Left lung (tissue), 10 donors: Measurements from ENCODE around the gene PUDP. TPM values are rescaled to one million over a fixed set of nuclear protein-coding genes. Genes with fewer than 3 reads are reported as not detected.

Experiments
- ATAC-seq: fragments of 200-7000 bp; cut with Tn5 transposase; one replicate; pipeline ENCODE4 v1.9.1; 2020; ENCODE audit warnings: moderate library complexity
- DNase-seq, 4 donors: peaks; one replicate each; pipeline ENCODE4 v3.0.0-alpha.2; 2013 to 2020
- H3K27ac ChIP-seq, 2 donors: fragments of 200-600 bp; sonication (generic) in 1 of 2; one replicate each; pipeline versions ENCODE4 v1.5.0 to v1.8.0; 2020 to 2021
- H3K27me3 ChIP-seq, 2 donors: fragments of 200-600 bp; sonication (generic) in 1 of 2; one replicate each; pipeline versions ENCODE4 v1.5.0 to v1.8.0; 2020 to 2021
- H3K36me3 ChIP-seq, 2 donors: fragments of 200-600 bp; sonication (generic) in 1 of 2; one replicate each; pipeline versions ENCODE4 v1.5.0 to v1.8.0; 2020 to 2021
- H3K4me1 ChIP-seq, 2 donors: fragments of 200-600 bp; one replicate each; pipeline ENCODE4 v1.8.0; 2021
- H3K4me3 ChIP-seq, 2 donors: fragments of 200-600 bp; sonication (generic) in 1 of 2; one replicate each; pipeline versions ENCODE4 v1.5.0 to v1.8.0; 2020 to 2021; ENCODE audit warnings: mild to moderate bottlenecking in 1 of 2
- H3K9me3 ChIP-seq, 2 donors: fragments of 200-600 bp; sonication (generic) in 1 of 2; one replicate each; pipeline versions ENCODE4 v1.5.0 to v1.8.0; 2020 to 2021
- intact Hi-C, 2 donors: fragments of 100-400 bp; cut with DNase I; formaldehyde crosslinking; loops; one replicate each; pipeline versions ENCODE4 v1.11.2 to v1.14.2; 2022
- polyA plus RNA-seq, 6 donors: library from polyadenylated mRNA; unstranded; fragments of 120-200 nt; gene quantifications; one replicate each; pipeline ENCODE4 v1.2.1, GENCODE V29; 2013; ENCODE audit not compliant: insufficient read length in 6 of 6
- total RNA-seq, 2 donors: library from RNA; stranded (reverse); fragmentation: NEBNext Ultra II Directional; extraction: Animal tissue kit (Norgen Biotek cat#: 25700); gene quantifications; one replicate each; pipeline ENCODE4 v1.2.1, GENCODE V29; 2021
- TF ChIP-seq, protein P1 (sequence below), 2 donors: fragments of 200-600 bp; sonication (generic) in 1 of 2; IDR thresholded peaks; one replicate each; pipeline versions ENCODE4 v1.5.0 to v1.8.0; 2021; ENCODE audit warnings: antibody characterized with exemption in 2 of 2
- donor health status: DM: no; HTN: yes; CAD: no.
- donor health status: DM: no; HTN: no; CAD: no.

PUDP gene
- total and polyA plus RNA-seq, 8 donors = 9.8 to 26.1 (median 14.1) TPM

DNA sequence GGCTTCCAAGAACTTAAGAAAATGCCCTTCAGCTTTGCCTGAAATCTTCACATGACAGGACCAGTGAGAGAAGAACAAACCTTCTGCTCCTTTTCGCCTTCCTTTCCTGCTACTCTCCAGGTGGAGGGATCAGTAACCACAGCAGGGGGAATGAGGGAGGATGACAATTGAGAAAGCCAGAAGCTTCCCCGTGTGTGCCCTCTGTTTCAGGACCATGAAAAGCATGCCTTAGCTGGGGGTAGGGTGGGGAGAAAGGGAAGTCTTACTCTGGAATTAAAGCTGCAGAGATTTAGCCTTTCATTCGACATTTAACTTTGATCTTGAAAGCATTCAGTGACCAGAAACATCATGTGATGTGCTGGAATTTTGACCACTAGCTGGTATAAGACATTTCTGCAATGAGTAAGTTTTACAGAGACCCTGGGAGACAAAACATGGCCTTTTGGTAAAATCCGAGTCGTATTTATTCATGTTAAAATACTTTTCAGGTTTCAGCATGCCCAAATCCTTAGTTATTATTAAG is 10.6 kb upstream of the PUDP start:
- Histone ChIP-seq H3K4me3 (no peak overlapping the region), H3K36me3 (no peaks in the 10 kb centered on the region), H3K4me1 (no peaks in the 10 kb centered on the region), H3K9me3 (no peaks in the 10 kb centered on the region), H3K27ac (peak overlapping the region in 1 of 2 donors; percentile 18), H3K27me3 (no peaks in the 10 kb centered on the region)
- ATAC-seq (no peak), DNase-seq (no peak)
- TF ChIP-seq, protein P1, sequence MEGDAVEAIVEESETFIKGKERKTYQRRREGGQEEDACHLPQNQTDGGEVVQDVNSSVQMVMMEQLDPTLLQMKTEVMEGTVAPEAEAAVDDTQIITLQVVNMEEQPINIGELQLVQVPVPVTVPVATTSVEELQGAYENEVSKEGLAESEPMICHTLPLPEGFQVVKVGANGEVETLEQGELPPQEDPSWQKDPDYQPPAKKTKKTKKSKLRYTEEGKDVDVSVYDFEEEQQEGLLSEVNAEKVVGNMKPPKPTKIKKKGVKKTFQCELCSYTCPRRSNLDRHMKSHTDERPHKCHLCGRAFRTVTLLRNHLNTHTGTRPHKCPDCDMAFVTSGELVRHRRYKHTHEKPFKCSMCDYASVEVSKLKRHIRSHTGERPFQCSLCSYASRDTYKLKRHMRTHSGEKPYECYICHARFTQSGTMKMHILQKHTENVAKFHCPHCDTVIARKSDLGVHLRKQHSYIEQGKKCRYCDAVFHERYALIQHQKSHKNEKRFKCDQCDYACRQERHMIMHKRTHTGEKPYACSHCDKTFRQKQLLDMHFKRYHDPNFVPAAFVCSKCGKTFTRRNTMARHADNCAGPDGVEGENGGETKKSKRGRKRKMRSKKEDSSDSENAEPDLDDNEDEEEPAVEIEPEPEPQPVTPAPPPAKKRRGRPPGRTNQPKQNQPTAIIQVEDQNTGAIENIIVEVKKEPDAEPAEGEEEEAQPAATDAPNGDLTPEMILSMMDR (IDR thresholded peaks at IDR 0.05) = no peak
- intact Hi-C loops = no loop called here

DNA sequence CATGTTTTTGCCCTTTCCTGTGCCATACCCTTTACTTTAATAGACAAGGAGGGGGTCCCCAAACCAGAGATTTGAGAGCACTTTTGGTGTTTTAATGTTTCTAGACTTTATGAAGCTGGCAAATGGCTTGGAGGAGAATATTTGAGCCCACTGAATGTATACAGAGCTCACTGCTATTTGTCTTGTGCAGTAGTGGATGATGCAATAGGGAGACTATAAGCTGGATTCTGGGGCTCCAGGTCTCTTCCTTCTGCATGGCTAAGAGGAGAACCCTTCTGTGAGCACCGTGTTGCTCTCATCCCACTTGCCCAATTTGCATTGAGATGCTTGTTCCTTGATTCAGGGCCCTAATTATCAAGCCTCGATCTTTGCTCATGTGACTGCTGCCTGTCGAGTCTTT is 8.9 kb upstream of the PUDP start:
- TF ChIP-seq, protein P1 (IDR thresholded peaks at IDR 0.05) = no peak

DNA sequence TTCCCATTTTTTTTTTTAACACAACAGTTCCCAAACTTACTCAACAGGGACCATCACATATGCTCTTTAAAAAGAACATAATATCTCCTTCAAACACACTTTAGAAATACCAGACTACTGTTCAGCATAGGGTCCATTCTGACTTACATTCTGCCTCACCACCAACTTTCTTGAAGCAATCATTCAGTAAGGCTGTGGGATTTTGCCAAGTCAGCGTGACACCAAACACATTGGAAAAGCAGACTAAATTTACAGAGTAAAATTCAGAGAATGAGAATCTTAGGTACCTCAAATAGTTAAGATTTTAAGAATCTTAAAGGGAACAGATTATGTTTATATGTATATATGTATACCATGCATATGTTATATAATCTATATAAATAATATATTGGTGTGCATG is 7.2 kb upstream of the PUDP start:
- Histone ChIP-seq H3K9me3 (no peaks in the 10 kb centered on the region), H3K4me3 (no peak overlapping the region), H3K27me3 (no peaks in the 10 kb centered on the region), H3K27ac (no peak overlapping the region), H3K4me1 (no peaks in the 10 kb centered on the region), H3K36me3 (no peaks in the 10 kb centered on the region)
- DNase-seq = no peak
- intact Hi-C loops = no loop called here
- ATAC-seq = no peak
- TF ChIP-seq, protein P1 (IDR thresholded peaks at IDR 0.05) = no peak

More for the DNA sequence above, 8.9 kb upstream of the PUDP start:
- H3K4me3 ChIP-seq = no peak overlapping the region
- intact Hi-C loops = no loop called here
- no peaks in the 10 kb centered on the region for H3K36me3 ChIP-seq
- DNase-seq (no peak), ATAC-seq (no peak)
- H3K4me1 ChIP-seq = no peaks in the 10 kb centered on the region
- no peaks in the 10 kb centered on the region for H3K27me3 ChIP-seq
- no peaks in the 10 kb centered on the region for H3K9me3 ChIP-seq
- H3K27ac ChIP-seq = no peak overlapping the region

DNA sequence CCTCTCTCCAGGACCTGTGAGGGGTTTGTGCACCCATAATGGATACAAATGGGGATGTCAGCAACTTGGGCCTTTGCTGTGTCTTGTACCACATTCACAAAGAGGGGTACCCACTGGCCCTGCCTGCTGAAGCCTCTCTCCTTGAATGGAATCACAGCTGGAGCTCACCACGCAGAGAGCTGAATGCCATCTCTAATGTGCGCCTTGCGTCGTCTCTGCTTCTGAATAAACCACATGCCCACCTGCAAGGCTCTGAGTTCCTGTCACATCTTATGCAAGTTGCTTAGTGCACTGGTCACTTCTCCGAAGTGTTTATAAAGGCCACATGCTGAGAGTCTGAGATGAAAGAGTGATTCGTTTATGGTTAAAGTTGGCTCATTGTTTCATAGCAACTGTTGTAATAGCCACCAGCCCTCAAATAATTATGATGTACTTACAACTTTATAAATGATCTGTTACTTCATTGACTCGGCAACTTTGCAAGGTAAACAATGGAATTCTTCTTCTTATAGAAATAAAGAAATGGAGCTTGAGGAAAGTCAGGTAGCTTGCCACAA is 6.2 kb upstream of the PUDP start:
- no peaks in the 10 kb centered on the region for H3K9me3 ChIP-seq
- H3K27me3 ChIP-seq = no peaks in the 10 kb centered on the region
- no peak for DNase-seq
- H3K27ac ChIP-seq = no peak overlapping the region
- no peaks in the 10 kb centered on the region for H3K36me3 ChIP-seq
- TF ChIP-seq, protein P1 (IDR thresholded peaks at IDR 0.05) = no peak
- no peak for ATAC-seq
- intact Hi-C loops = no loop called here
- H3K4me1 ChIP-seq = no peaks in the 10 kb centered on the region
- H3K4me3 ChIP-seq = no peak overlapping the region

DNA sequence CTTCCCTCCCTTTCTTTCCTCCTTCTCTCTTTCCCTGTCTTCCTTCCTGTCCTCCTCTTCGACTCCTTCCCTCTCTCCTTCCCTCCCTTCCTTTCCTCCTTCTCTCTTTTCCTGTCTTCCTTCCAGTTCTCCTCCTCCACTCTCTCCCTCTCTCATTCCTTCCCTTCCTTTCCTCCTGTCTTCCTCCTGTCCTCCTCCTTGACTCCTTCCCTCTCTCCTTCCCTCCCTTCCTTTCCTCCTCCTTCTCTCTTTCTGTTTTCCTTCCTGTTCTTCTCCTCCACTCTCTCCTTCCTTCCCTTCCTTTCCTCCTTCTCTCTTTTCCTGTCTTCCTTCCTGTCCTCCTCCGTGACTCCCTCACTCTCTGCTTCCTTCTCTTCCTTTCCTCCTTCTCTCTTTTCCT is 5.3 kb upstream of the PUDP start:
- Histone ChIP-seq H3K4me3 (no peak overlapping the region), H3K4me1 (no peaks in the 10 kb centered on the region), H3K9me3 (no peaks in the 10 kb centered on the region), H3K27ac (no peak overlapping the region), H3K27me3 (no peaks in the 10 kb centered on the region), H3K36me3 (no peaks in the 10 kb centered on the region)
- intact Hi-C loops = no loop called here
- DNase-seq (no peak), ATAC-seq (no peak)
- TF ChIP-seq, protein P1 (IDR thresholded peaks at IDR 0.05) = no peak
